ENCODE results near the gene TAPBPL. TPM values are rescaled to one million over a fixed set of nuclear protein-coding genes. Genes with fewer than 3 reads are reported as not detected.

TAPBPL gene
- polyA plus RNA-seq, 2 donors: 8.9 to 11.9 TPM

- 86 to 89% methylated on average over 13 of the region's 13 CpGs for whole genome bisulfite sequencing, 2 donors
- no peaks in the 10 kb centered on the region for H3K4me1 ChIP-seq (ENCODE audit: control insufficient read depth in 2 of 2, insufficient read depth in 2 of 2, low read length in 1 of 2)
- H3K27ac ChIP-seq (ENCODE audit: low read depth in 2 of 2, low read length in 1 of 2): no peak overlapping the region
- H3K4me3 ChIP-seq (ENCODE audit: low read depth in 1 of 2, low read length in 2 of 2): no peak overlapping the region
- peaks cover 2 to 3% of the 10 kb centered on the region in 2 donors for H3K36me3 ChIP-seq (ENCODE audit: control insufficient read depth in 2 of 2, insufficient read depth in 2 of 2, low read length in 1 of 2)
- H3K9me3 ChIP-seq (ENCODE audit: control insufficient read depth in 2 of 2, insufficient read depth in 1 of 2, low read depth in 1 of 2, low read length in 1 of 2): no peaks in the 10 kb centered on the region
- H3K27me3 ChIP-seq (ENCODE audit: control insufficient read depth in 1 of 2, insufficient read depth in 2 of 2, low read length in 2 of 2): no peaks in the 10 kb centered on the region
Observed at GRCh38 chr12:6435961-6436715, 15.7 kb upstream of the TAPBPL start.

DNA sequence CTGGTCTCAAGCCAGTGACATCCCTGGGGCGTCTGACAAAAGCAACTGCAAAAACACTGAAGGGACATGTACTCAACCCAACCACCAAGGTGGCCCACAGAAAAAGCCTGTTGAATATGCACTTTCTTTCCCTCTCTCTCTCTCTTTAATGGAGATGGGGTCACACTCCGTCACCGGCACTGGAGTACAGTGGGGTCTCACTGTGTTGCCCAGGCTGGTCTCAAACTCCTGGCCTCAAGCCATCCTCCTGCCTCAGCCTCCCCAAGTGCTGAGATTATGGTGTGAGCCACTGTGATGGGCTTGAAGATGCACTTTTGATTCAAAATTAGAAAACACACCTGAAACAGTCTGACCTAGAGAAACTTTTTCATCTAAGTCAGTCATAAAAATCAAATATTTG lies 14.3 kb upstream of the TAPBPL start:
- no peaks in the 10 kb centered on the region for H3K27me3 ChIP-seq (ENCODE audit: control insufficient read depth in 1 of 2, insufficient read depth in 2 of 2, low read length in 2 of 2)

DNA sequence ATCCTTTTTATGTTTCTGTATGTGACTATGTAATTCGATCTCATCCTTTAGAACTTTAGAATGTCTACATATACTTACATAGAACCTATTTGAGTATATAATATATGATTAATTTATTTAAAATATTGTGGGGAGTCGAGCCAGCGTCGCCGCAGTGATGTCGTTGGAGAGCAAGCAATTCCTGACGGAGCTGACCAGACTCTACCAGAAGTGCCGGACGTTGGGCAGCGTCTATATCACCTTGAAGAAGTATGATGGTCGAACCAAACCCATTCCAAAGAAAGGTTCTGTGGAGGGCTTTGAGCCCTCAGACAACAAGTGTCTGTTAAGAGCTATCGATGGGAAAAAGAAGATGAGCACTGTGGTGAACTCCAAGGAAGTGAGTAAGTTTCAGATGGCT lies 13.5 kb upstream of the TAPBPL start:
- no peaks in the 10 kb centered on the region for H3K27me3 ChIP-seq (ENCODE audit: control insufficient read depth in 1 of 2, insufficient read depth in 2 of 2, low read length in 2 of 2)
- WGBS, 2 donors: 89 to 90% methylated on average over 12 of the region's 12 CpGs
- no peak overlapping the region for H3K4me3 ChIP-seq (ENCODE audit: low read depth in 1 of 2, low read length in 2 of 2)

More for the DNA sequence above, 14.3 kb upstream of the TAPBPL start:
- Histone ChIP-seq H3K4me1 (ENCODE audit: control insufficient read depth in 2 of 2, insufficient read depth in 2 of 2, low read length in 1 of 2) (no peaks in the 10 kb centered on the region), H3K4me3 (ENCODE audit: low read depth in 1 of 2, low read length in 2 of 2) (no peak overlapping the region), H3K36me3 (ENCODE audit: control insufficient read depth in 2 of 2, insufficient read depth in 2 of 2, low read length in 1 of 2) (peaks cover 2 to 3% of the 10 kb centered on the region in 2 donors), H3K27ac (ENCODE audit: low read depth in 2 of 2, low read length in 1 of 2) (no peak overlapping the region), H3K9me3 (ENCODE audit: control insufficient read depth in 2 of 2, insufficient read depth in 1 of 2, low read depth in 1 of 2, low read length in 1 of 2) (no peaks in the 10 kb centered on the region)
- 87 to 88% methylated on average over 3 of the region's 3 CpGs for WGBS, 2 donors

DNA sequence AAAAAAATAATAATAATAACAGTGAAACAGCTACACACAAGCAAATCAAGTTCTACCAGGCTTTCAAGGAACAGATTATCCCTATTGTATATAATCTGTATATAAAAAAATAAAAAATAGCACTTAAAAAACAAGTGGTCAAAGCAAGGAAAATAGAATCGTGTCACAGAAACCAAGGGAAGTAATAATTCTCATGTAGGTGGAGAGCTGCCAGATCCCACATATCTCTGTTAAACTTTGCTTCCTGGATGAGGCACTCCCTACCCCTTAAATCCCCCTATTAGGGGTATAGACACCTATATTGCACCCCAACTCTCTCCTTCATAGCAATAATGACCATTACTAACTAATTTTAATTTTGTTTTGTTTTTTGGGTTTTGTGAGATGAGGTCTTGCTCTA lies 11.5 kb upstream of the TAPBPL start:
- Histone ChIP-seq H3K9me3 (ENCODE audit: control insufficient read depth in 2 of 2, insufficient read depth in 1 of 2, low read depth in 1 of 2, low read length in 1 of 2) (no peaks in the 10 kb centered on the region), H3K36me3 (ENCODE audit: control insufficient read depth in 2 of 2, insufficient read depth in 2 of 2, low read length in 1 of 2) (peaks cover 3% of the 10 kb centered on the region in 2 donors), H3K27me3 (ENCODE audit: control insufficient read depth in 1 of 2, insufficient read depth in 2 of 2, low read length in 2 of 2) (no peaks in the 10 kb centered on the region), H3K27ac (ENCODE audit: low read depth in 2 of 2, low read length in 1 of 2) (no peak overlapping the region), H3K4me1 (ENCODE audit: control insufficient read depth in 2 of 2, insufficient read depth in 2 of 2, low read length in 1 of 2) (no peaks in the 10 kb centered on the region), H3K4me3 (ENCODE audit: low read depth in 1 of 2, low read length in 2 of 2) (no peak overlapping the region)
- WGBS, 2 donors: 62 to 63% methylated on average over 1 of the region's 1 CpG

More for the DNA sequence above, 13.5 kb upstream of the TAPBPL start:
- Histone ChIP-seq H3K9me3 (ENCODE audit: control insufficient read depth in 2 of 2, insufficient read depth in 1 of 2, low read depth in 1 of 2, low read length in 1 of 2) (no peaks in the 10 kb centered on the region), H3K27ac (ENCODE audit: low read depth in 2 of 2, low read length in 1 of 2) (no peak overlapping the region), H3K4me1 (ENCODE audit: control insufficient read depth in 2 of 2, insufficient read depth in 2 of 2, low read length in 1 of 2) (no peaks in the 10 kb centered on the region), H3K36me3 (ENCODE audit: control insufficient read depth in 2 of 2, insufficient read depth in 2 of 2, low read length in 1 of 2) (peaks cover 2 to 3% of the 10 kb centered on the region in 2 donors)

DNA sequence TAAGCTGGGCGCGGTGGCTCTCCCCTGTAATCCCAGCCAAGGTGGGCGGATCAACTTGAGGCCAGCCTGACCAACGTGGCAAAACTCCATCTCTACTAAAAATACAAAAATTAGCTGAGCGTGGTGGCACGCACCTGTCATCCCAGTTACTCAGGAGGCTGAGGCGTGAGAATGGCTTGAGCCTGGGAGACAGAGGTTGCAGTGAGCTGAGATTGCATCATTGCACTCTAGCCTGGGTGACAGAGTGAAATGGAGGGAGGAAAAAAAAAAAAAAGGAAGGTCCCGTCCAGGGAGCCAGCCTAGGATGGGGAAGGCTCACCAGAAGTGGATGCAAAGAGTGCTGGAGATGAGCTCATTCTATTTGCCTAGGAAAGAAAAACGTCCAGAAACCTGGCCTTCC lies 9.0 kb upstream of the TAPBPL start:
- peaks cover 3 to 7% of the 10 kb centered on the region in 2 donors for H3K36me3 ChIP-seq (ENCODE audit: control insufficient read depth in 2 of 2, insufficient read depth in 2 of 2, low read length in 1 of 2)
- no peaks in the 10 kb centered on the region for H3K9me3 ChIP-seq (ENCODE audit: control insufficient read depth in 2 of 2, insufficient read depth in 1 of 2, low read depth in 1 of 2, low read length in 1 of 2)
- H3K4me3 ChIP-seq (ENCODE audit: low read depth in 1 of 2, low read length in 2 of 2): no peak overlapping the region
- H3K4me1 ChIP-seq (ENCODE audit: control insufficient read depth in 2 of 2, insufficient read depth in 2 of 2, low read length in 1 of 2): peaks cover 0 to 3% of the 10 kb centered on the region in 2 donors
- H3K27me3 ChIP-seq (ENCODE audit: control insufficient read depth in 1 of 2, insufficient read depth in 2 of 2, low read length in 2 of 2): no peaks in the 10 kb centered on the region
- H3K27ac ChIP-seq (ENCODE audit: low read depth in 2 of 2, low read length in 1 of 2): no peak overlapping the region
- 76 to 82% methylated on average over 9 of the region's 9 CpGs for WGBS, 2 donors

- no peaks in the 10 kb centered on the region for H3K27me3 ChIP-seq (ENCODE audit: control insufficient read depth in 1 of 2, insufficient read depth in 2 of 2, low read length in 2 of 2)
- no peak overlapping the region for H3K4me3 ChIP-seq (ENCODE audit: low read depth in 1 of 2, low read length in 2 of 2)
- H3K27ac ChIP-seq (ENCODE audit: low read depth in 2 of 2, low read length in 1 of 2): no peak overlapping the region
- no peaks in the 10 kb centered on the region for H3K9me3 ChIP-seq (ENCODE audit: control insufficient read depth in 2 of 2, insufficient read depth in 1 of 2, low read depth in 1 of 2, low read length in 1 of 2)
- H3K4me1 ChIP-seq (ENCODE audit: control insufficient read depth in 2 of 2, insufficient read depth in 2 of 2, low read length in 1 of 2): peaks cover 0 to 3% of the 10 kb centered on the region in 2 donors
- peaks cover 3 to 7% of the 10 kb centered on the region in 2 donors for H3K36me3 ChIP-seq (ENCODE audit: control insufficient read depth in 2 of 2, insufficient read depth in 2 of 2, low read length in 1 of 2)
- 58 to 62% methylated on average over 9 of the region's 9 CpGs for WGBS, 2 donors
Observed at GRCh38 chr12:6443361-6443983, 8.4 kb upstream of the TAPBPL start.

GRCh38 chr12:6444031-6444430 lies 7.8 kb upstream of the TAPBPL start:
- Histone ChIP-seq H3K36me3 (ENCODE audit: control insufficient read depth in 2 of 2, insufficient read depth in 2 of 2, low read length in 1 of 2) (peaks cover 3 to 7% of the 10 kb centered on the region in 2 donors), H3K9me3 (ENCODE audit: control insufficient read depth in 2 of 2, insufficient read depth in 1 of 2, low read depth in 1 of 2, low read length in 1 of 2) (no peaks in the 10 kb centered on the region)

DNA sequence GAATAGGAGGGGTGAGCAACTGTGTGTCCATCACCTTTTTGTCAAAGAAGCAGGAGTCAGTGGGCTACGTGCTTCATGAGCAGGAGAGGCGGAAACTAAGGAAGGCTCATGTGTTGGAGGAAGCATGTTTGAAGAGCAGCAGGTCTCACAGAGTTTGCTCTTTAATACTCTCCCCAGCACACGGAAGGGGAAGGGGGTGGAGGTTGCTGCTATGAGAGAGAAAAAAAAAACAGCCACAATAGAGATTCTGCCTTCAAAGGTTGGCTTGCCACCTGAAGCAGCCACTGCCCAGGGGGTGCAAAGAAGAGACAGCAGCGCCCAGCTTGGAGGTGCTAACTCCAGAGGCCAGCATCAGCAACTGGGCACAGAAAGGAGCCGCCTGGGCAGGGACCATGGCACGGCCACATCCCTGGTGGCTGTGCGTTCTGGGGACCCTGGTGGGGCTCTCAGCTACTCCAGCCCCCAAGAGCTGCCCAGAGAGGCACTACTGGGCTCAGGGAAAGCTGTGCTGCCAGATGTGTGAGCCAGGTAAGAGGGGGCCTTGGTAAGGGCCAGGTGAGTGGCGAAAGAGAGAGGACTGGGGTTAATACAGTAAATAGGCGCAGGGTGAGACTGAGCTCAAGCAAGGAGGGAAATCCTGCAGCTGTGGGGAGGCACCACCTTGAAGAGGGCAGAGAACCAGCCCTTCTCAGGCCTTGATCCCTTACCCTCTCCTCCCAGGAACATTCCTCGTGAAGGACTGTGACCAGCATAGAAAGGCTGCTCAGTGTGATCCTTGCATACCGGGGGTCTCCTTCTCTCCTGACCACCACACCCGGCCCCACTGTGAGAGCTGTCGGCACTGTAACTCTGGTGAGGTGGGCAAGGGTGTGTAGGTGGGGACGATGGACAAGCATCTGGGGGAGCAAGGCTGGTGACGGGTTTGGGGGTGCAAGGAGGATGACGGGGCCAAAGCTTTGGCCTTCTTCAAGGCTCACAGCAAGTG lies 6.8 kb upstream of the TAPBPL start, which contains the start of gene CD27:
Gene CD27, plus strand, starts transcription at position 252 of the 985 bp plus-strand sequence. Its CDS starts 141 bp downstream, at position 393.
- Histone ChIP-seq H3K4me3 (ENCODE audit: low read depth in 1 of 2, low read length in 2 of 2) (peak within 1 kb of the TSS; percentile 19 to 20), H3K36me3 (ENCODE audit: control insufficient read depth in 2 of 2, insufficient read depth in 2 of 2, low read length in 1 of 2) (peaks cover 0 to 4% of the 10 kb centered on the region in 2 donors), H3K4me1 (ENCODE audit: control insufficient read depth in 2 of 2, insufficient read depth in 2 of 2, low read length in 1 of 2) (peaks cover under 1 to 4% of the 10 kb centered on the region in 2 donors), H3K9me3 (ENCODE audit: control insufficient read depth in 2 of 2, insufficient read depth in 1 of 2, low read depth in 1 of 2, low read length in 1 of 2) (no peaks in the 10 kb centered on the region), H3K27me3 (ENCODE audit: control insufficient read depth in 1 of 2, insufficient read depth in 2 of 2, low read length in 2 of 2) (no peaks in the 10 kb centered on the region), H3K27ac (ENCODE audit: low read depth in 2 of 2, low read length in 1 of 2) (peak within 1 kb of the TSS; percentile 17 to 29)
- 82 to 87% methylated on average over 16 of the region's 16 CpGs for WGBS, 2 donors

More at GRCh38 chr12:6444031-6444430, 7.8 kb upstream of the TAPBPL start:
- 76 to 82% methylated on average over 4 of the region's 4 CpGs for WGBS, 2 donors
- Histone ChIP-seq H3K4me1 (ENCODE audit: control insufficient read depth in 2 of 2, insufficient read depth in 2 of 2, low read length in 1 of 2) (peaks cover 0 to 3% of the 10 kb centered on the region in 2 donors), H3K27me3 (ENCODE audit: control insufficient read depth in 1 of 2, insufficient read depth in 2 of 2, low read length in 2 of 2) (no peaks in the 10 kb centered on the region), H3K4me3 (ENCODE audit: low read depth in 1 of 2, low read length in 2 of 2) (no peak overlapping the region), H3K27ac (ENCODE audit: low read depth in 2 of 2, low read length in 1 of 2) (no peak overlapping the region)
